IPS-NIHi11 (cell line): ENCODE measurements around the gene CALM3.

Experiments used
- DNase-seq: peaks from one replicate; pipeline ENCODE4 v3.0.0; 2012; ENCODE audit warnings: mixed read lengths, low spot score

CALM3 gene

GRCh38 chr19:46637224-46637623, 36.1 kb downstream of the CALM3 start:
- no peak for DNase-seq

- peak; percentile 81 for DNase-seq
These were observed 38.4 kb downstream of the CALM3 start for GRCh38 chr19:46639358-46640182.

GRCh38 chr19:46640656-46641055, 39.5 kb downstream of the CALM3 start:
- no peak for DNase-seq

GRCh38 chr19:46644720-46645119, 43.6 kb downstream of the CALM3 start:
- DNase-seq: no peak

- no peak for DNase-seq
These were observed 45.3 kb downstream of the CALM3 start for GRCh38 chr19:46646402-46646801.

- peak; percentile 56 for DNase-seq
These were observed 47.2 kb downstream of the CALM3 start for GRCh38 chr19:46648060-46648960.

- DNase-seq: peak; percentile 79
These were observed 48.1 kb downstream of the CALM3 start for GRCh38 chr19:46648961-46649960.

- no peak for DNase-seq
These were observed 49.3 kb downstream of the CALM3 start for GRCh38 chr19:46650445-46650844.

GRCh38 chr19:46654621-46655152, 53.6 kb downstream of the CALM3 start:
- peak; percentile 69 for DNase-seq

GRCh38 chr19:46656541-46656940, 55.4 kb downstream of the CALM3 start:
- DNase-seq: no peak

GRCh38 chr19:46659151-46660007, 58.2 kb downstream of the CALM3 start:
- DNase-seq: peak; percentile 57

GRCh38 chr19:46660008-46660517, 58.9 kb downstream of the CALM3 start:
- DNase-seq: no peak
